HG02571 (cell line): Measurements from ENCODE around the gene ACACB.

Source experiments
- ATAC-seq: cut with Tn5 transposase; IDR thresholded peaks from one replicate; pipeline ENCODE4 v1.9.1; 2021; ENCODE audit warnings: mild to moderate bottlenecking, moderate library complexity; ENCODE audit not compliant: unreplicated experiment

Gene ACACB

DNA sequence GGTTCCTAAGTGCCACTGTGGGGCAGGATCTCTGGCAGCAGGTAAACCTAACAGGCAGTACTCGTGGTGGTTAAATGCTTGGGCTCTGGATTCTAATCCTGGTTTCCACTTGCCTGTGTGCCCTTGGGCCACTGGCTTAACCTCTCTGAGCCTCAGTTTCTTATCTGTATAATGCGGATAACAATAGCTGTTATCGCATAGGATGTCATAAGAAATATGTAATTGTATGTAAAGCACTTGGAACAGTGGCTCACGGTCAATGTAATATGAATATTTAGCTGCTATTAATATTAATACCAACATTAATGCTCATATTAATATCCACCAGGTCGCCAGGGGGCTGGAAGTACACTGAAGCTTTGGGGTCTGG, 175.9 kb downstream of the ACACB start:
- no peak for ATAC-seq

GRCh38 chr12:109293106-109293505, 176.7 kb downstream of the ACACB start:
- no peak for ATAC-seq

GRCh38 chr12:109294286-109294796, 178.0 kb downstream of the ACACB start:
- no peak for ATAC-seq

DNA sequence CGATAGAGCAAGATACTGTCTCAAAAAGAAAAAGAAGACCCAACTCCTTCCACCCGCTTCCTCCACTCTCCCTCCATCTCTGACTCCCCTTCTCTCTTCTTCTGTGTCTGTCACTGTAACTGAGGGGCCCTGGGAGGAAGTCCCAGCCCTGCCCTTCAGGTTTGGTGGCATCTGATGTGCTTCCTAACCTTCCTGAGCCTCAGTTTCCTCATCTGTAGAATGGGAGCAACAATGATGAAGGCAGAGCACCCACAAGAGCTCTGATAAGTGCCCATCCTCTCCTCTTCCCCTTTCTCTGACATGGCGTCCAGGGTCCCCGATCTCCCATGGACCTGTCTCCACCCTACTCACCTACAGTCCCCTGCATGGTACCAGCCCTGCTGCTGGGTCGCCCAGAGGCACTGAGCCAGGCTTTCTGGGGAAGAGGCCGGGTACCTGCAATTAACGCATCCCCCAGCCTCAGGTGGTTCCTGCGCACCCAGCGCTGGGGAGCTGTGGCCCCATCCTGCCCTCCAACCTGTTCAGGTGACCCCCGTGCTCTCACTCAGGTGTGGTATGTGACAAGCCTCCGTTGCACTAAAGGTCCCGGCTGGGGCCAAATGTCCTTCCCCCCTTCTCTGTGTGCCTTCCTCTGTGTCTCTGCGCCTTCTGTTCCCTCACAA, 179.5 kb downstream of the ACACB start:
- no peak for ATAC-seq

DNA sequence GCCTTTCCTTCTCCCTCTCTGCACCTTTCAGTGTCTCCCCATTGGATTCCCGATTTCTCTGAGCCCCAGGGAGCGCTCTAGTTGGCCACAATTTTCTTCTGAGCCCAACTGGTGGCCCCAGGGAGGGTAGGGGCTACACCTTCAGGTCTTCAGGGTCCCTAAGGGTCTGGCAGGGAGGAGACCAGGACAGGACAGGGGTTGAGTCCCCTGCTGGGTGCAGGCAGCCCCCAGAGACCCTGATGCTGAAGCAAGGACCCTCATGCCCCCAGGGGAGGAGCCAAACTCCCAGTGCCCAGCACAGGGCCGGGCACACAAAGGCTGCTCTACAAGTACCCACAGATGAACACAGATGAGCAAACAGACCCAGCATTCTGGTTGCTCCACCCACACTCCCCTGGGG, 180.0 kb downstream of the ACACB start:
- no peak for ATAC-seq

- no peak for ATAC-seq
These were observed 183.5 kb downstream of the ACACB start for GRCh38 chr12:109299849-109300248.

DNA sequence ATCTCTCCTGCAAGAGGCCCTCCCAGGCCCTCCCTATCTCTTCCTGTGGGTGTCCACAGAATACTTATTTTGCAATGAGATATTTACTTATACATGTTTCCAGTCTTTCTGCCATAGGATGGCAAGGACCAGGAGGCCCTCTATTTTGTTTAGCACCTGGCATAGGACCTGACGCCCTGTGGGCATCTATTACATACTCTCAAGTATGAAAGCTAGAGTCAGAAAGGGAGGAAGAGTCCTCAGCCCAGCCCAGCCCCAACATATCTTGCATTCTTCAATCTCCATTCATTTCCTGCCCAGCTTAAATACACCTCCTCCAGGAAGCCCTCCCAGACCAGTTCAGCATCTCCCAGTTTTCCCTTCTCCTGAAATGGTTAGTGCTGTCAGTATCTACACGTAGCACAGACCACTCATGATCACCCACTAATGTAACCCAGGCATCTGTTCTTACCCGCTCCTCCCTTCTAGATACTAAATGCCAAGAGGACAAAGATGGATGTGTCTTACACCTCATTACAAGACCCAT, 185.3 kb downstream of the ACACB start:
- no peak for ATAC-seq

DNA sequence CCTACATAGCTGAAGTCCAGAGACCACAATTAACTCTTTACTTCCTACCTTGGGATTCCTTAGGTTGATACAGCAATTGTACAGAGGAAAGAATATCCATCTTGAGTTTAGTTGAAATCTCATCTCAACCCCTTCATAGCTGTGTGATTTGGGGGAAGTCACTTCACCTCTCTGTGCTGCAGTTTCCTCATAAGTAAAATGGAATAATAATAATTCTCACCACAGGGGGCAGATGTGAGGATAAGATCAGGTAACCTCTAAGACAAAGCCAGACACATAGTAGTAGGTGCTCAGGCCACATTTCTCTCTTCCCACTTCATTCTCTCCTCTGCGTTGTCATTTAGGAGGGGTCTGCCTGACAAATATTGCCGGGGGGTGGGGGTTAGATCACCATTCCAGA, 186.0 kb downstream of the ACACB start:
- ATAC-seq = no peak

- ATAC-seq = no peak
These were observed 186.4 kb downstream of the ACACB start for GRCh38 chr12:109302770-109303169.

DNA sequence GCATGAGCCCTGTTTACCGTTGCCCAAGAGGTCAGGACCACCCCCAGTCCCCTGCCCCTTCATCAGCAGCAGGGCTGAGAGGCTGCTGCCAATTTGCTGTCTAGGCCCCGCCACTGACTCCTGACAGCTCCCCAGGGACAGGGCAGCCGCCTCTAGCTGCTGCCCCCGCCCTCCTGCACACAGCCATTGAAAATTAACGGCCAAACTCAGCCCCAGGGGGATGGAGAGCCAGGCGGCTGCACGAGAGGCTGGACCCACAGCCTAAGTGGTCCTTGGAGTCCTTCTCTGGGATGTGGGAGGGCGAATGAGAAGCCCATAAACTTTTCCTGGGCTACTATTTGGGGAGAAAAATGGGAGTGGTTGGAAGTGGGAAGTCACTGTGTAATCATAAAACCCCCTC, 188.1 kb downstream of the ACACB start:
- no peak for ATAC-seq

DNA sequence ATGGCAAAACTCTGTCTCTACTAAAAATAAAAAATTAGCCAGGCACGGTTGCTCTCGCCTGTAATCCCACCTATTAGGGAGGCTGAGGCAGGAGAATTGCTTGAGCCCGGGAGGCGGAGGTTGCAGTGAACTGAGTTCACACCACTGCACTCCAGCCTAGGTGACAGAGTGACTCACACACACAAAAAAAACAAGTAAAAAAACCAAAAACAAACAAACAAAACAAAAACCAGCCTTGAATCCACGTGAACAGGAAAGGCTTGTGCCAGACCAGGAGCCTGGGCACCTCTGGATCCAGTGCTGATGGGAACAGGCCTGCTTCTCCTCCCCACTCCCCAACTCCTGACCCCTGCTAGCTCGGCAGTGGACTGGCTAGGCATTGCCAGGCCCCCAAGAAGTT, 189.2 kb downstream of the ACACB start:
- no peak for ATAC-seq

DNA sequence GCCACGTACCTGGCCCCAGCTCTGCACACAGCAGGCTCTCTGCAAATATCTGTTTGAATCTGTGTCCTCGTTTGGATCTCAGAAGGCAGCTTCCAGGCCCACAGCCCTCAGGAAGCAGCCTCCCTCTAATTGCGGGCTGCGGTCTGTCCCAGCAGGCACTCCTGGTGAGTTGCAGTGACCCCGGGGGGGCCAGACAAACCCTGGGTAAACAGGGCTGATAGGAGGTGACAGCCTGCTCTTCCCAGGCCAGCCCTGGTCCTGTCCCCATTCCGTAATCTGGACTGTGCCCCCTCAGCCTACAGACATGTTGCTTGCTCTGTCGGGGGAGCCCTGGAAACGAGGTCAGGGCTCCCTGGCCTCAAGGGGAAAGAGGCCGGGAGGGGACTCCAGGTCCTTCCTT, 190.7 kb downstream of the ACACB start:
- ATAC-seq = no peak

GRCh38 chr12:109308534-109309380, 192.4 kb downstream of the ACACB start, which contains the start of gene FOXN4:
TSS of gene FOXN4 (minus strand) at chr12:109309284. CDS start at chr12:109308321, 963 bp downstream.
- no peak for ATAC-seq

DNA sequence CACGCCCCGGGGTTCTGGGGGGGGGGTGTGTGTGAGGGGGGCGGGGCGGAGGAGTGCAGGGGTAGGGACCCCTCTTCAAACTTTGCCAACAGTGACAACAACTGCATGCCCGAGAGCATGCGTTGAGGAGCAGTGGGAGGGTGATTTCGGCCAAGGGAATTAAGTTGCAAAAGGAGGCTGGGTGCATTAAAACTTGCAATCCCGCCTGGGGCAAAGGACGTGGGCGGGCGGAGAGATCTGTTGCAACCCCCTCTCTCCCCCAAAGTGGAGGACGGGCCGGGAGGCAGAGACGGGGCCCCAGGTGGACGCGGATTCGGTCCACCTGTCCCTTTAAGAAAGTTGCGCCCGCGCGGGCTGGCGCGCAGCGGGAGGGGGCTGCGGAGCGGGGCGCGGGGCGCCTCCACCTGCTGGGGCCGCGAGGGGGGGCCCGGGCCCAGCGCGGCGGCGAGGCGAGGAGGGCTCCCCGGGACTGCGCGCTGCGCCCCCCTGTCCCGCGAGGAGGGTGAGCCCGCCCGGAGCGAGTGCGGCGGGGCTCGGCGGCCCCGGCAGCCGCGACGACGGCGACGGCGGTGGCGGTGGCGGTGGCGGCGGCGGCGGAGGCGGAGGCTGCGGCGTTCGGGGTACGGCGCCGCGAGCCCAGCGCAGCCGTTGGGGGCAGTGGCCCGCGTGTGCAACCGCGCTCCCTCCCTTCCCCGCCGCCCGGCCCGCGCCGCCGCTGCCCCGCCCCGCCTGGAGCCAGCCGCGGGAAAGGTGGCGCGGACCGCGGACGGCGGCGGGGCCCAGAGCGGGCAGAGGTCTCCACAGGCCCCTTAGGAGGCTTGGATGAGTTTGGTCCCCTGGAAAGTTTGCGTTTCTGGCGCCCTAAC, 193.2 kb downstream of the ACACB start:
- no peak for ATAC-seq

- ATAC-seq = no peak
These were observed 194.1 kb downstream of the ACACB start for GRCh38 chr12:109310247-109311125.
